Prostate gland (tissue), 2 donors: Measurements from ENCODE around the gene TIAM2.

ENCODE experiments used
- CTCF ChIP-seq, 4 experiments: fragments of 200-600 bp in 2 of 4; fragments of 450-650 bp in 2 of 4; sonication (generic) in 2 of 4; IDR thresholded peaks; 1 replicate in 3 of 4; 2 replicates in 1 of 4; pipeline ENCODE4 v1.5.1; 2016 to 2019; ENCODE audit warnings: antibody characterized with exemption in 4 of 4, mild to moderate bottlenecking in 2 of 4, moderate library complexity in 2 of 4
- POLR2A ChIP-seq: fragments of 450-650 bp; IDR thresholded peaks from one replicate; pipeline ENCODE4 v1.6.1; 2016; ENCODE audit warnings: antibody characterized with exemption, mild to moderate bottlenecking

DNA sequence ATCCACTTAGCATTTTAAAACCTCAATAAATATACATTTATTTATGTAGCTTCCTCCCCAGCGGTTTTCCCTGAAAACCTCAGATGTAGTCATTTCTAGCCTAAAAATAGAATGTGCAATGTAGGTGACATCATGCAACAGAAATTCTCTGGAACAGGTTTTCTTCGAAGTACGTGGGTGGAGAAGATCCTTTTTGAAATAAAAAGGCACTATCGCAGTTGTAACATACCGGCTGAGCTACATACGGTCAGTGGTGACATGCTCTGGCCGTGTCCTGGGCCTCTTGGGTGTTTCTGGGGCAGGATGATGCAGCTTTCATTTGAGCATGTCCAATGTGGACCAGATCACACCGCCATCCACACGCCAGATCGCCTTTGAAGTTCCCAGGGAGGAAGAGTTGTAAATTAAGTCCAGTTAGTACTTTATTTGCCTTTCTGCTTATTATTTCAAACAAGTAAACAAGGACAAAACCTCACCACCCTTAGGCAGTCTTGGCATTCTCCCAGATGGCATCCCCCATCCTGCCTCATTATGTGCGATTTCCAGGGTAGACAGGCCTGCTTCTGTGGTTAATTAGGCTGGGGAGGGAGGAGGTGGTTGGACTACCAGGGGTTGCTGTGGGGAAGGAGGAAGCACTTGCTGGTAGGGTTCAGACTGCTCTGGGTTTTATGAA, 159.2 kb downstream of the TIAM2 start:
- no peak for TF ChIP-seq POLR2A
- TF ChIP-seq CTCF (IDR thresholded peaks at IDR 0.05), result no peak
